HG03103 (cell line): ENCODE results near the gene SPECC1.

Experiments
- ATAC-seq: cut with Tn5 transposase; IDR thresholded peaks from one replicate; pipeline ENCODE4 v1.9.1; 2021; ENCODE audit warnings: low read depth; ENCODE audit not compliant: unreplicated experiment

SPECC1 gene

DNA sequence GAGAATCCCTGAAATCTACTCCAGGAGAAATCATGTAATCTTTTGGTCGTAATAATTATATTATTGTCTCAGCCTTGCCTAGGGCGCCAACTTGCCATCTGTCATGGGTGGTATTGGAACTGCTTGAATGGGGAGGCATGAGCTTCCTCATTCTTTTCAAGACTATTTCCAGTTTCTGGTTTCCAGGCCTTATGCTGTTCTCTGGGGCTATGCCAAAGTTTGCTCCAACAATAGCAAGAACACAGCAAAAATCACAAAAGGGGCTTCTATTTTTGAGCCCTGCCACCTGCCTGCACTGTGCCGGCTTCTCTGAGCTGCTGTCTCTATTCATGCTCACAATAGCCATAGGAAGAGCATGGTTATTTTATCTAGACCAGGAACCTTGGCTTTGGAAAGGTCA lies 111.7 kb downstream of the SPECC1 start:
- ATAC-seq = no peak

DNA sequence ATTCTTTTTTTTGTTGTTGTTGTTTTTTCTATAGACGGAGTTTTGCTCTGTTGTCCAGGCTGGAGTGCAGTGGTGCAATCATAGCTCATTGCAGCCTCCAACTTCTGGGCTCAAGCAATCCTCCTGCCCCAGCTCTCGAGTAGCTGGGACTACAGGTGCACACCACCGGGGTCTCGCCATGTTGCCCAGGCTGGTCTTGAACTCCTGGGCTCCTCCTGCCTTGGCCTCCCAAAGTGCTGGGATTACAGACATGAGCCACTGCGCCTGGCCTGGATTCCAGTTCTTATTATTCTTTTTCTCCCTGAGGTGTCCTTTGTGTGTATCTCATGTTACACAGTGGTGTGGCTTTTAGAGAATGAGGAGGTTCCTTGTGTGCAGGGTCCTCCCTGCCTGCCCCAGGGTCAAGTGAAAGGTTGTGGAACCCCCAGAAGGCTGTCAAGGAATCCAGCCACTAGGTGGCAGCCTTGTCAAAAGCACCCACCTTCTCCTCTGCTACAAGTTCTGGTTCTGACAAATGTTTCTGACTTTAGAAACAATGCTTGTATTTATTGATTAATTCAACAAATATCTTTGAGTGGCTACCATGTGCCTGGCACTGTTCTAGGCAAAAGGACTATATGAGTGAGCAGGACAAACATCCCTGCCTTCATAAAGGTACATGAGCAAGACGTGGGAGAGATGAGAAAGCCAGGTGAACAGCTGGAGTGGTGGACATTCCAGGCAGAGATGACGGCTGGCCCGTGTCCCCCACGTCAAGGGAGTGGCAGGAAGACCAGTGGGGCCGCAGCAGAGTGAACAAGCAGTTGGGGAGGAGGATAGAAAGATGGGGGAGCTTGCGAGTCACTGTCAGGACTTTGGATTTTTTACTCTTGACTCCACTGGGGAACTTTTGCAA lies 112.4 kb downstream of the SPECC1 start:
- no peak for ATAC-seq

- no peak for ATAC-seq
Observed at GRCh38 chr17:20122254-20122879, 113.2 kb downstream of the SPECC1 start.

DNA sequence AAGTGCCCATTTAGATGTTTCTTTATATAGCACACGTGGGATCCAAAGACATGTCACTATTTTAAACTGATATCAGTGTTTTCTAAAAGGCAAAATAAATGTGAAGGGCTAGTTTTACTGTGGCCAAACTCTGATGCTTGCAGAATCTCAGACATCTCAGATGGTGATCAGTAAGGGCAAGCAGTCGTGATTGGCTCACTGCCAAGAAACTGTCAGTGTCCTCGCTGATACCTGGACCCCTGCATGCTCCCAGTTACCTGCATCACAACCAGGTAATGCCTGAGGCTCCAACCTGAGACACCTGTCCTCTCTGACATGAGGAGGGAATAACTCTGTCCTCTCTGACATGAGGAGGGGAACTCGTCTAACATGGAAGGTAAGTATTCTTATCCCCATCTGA lies 114.0 kb downstream of the SPECC1 start:
- ATAC-seq = no peak

DNA sequence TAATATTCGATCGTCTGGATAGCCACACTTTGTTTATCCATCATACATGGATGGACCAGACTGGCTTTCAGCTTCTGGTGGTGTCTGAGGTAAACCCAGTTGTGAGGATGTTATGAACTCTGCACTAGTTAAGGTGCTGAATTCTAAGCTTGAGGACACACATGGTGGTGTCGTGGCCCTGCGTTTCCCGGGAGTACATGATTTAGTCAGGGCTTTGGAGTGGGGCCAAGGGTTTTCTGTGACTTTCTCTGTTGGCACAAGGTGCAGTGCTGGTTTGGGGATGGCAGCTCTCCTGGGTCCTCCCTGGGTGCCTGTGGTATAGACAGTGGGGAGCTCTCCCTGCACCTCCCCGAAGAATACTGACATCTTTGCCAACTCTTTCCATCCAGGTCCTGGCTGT lies 116.6 kb downstream of the SPECC1 start:
- ATAC-seq = no peak

- ATAC-seq = no peak
Observed at GRCh38 chr17:20127360-20128035, 118.3 kb downstream of the SPECC1 start.

- ATAC-seq = no peak
Observed at GRCh38 chr17:20128036-20128667, 119.0 kb downstream of the SPECC1 start.

DNA sequence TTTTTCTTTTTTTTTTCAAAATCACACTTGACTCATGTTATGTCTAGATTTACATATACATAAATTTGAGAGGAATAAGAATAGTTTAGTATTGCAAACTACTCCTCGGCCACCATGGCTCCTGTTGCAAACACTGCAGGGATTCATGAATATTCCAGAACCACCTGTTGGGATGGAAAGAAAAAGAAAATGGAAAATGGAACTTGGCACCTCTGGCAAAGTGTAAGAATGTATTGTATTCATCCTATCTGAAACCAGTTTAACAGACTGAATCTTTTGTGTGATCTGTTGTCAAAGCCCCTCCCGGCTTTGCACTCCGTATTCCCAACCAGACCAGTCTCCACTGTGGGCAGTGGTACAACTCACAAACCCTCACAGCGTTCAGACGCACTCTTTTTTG lies 124.4 kb downstream of the SPECC1 start:
- ATAC-seq = no peak

DNA sequence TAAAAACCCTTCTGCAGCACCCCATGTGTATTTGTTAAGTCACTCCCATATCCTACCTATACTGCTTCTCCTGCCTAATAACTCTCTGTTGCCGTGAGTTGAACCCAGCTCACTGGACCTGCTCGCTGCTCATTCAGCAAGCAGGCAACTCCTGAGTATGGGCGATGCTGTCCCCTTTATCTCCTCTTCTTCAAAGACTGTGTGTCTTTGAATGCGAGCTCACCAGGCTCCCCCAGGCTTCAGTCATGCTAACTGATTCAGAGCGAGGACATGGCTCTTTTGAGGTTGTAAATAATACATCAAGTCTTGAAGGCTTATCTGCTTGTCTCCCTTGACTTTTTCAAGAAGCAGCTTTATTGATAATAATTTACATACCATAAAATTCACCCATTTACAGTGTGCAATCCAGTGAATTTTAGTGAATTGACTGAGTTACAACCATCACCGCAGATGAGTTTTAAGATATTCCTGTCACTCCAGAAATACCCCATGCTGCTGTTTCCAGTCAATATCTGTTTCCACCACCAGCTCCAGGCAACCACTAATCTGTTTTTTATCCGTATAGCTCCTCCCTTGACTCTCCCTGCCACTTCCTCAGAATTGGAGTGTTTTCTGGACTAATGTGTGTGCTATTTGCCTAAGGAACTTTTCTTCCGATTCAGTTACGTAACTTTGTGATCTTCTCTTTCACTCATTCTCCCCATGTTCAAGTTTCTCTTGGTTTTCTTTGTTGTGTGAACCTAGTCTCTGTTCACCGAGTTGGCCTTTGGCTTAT lies 132.2 kb downstream of the SPECC1 start:
- ATAC-seq = no peak

- ATAC-seq = no peak
Observed at GRCh38 chr17:20142268-20142667, 133.1 kb downstream of the SPECC1 start.

GRCh38 chr17:20143740-20144139 lies 134.6 kb downstream of the SPECC1 start:
- ATAC-seq = no peak

DNA sequence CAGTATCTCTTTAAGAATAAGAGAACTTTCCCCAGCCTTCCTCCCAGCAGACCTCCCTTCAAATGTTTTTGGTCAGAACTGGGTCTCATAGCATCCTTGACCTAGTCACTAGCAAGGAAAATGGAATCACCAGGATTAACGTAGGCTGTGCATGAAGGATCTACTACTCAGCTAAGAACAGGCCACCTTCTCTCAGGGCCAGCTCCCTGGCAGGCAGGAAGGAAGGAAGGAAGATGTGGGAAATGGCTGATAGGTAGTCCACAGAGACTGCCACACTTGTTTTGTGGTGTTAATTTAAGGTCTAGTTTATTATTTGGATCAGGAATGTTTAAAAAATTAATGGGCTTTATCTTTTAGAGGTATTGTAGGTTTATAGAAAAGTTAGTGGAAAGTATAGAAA lies 136.4 kb downstream of the SPECC1 start:
- ATAC-seq = no peak

DNA sequence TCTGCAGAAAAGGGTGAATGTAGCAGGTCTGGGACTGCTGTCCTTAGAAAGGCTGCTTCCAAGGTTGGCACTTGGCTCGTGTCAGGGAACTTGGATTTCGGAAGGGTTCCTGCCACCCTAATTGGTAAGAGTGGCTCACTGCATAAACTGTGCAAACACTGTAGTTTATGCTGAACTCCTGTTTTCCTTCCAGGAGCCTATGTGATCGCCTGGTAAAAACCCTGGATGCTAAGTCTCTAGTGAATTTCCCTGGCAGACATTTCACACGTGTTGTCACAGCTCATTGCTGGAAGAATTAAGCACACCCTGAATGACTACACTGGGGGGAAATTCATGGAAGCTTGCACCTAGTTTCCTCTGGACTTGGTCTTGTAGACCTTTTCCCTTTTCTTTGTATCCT lies 140.1 kb downstream of the SPECC1 start:
- no peak for ATAC-seq

- ATAC-seq = no peak
Observed at GRCh38 chr17:20151174-20151573, 142.0 kb downstream of the SPECC1 start.

DNA sequence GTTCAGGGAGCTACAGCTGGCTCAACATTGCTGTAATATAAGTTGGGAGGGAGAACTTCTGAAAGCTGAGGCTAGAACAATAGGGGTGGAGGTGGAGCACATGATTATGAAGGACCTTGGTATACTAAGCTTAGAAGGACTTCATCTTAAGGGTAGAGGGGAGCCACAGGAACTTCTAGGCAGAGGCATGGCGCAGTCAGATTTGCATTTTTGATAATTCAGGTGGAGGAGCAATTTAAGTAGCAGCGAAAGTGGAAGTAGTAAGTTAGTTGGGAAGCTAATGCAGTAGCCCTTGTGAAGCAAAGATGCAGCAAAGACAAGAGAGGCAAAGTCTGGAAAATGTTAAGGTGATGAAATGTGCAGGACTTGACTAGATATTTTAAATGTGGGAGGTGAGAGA lies 144.1 kb downstream of the SPECC1 start:
- no peak for ATAC-seq

DNA sequence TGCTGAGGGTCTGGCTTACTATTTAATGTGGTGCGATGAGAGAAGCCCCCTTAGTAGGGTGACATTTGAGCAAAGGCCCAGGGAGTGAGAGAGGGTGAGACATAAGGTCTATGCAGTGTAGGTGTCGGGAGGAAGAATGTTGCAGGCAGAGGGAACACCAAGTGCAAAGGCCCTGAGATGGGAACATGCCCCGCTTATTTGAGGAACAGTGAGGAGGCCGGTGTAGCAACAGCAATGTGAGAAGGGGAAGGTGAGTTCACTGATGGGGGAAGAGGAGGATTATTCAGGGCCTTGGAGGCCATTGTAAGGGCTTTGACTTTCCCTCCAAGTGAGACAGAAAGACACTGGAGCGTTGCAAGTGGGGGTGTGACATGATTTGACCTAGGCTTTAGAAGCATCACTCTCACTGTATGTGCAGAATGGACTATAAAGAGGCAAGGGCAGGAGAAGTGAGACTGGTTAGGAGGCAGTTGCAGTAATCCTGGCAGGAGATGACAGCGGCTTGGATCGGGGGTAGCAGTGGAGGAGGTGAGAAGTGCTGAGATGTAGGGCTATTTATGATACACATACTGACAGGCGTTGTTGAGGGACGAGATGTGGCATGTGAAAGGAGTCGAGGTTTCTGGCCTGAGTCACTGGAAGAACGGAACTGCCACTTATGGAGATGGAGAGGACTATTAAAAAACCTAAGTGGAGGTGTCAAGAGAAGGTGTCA lies 145.3 kb downstream of the SPECC1 start:
- ATAC-seq = no peak

DNA sequence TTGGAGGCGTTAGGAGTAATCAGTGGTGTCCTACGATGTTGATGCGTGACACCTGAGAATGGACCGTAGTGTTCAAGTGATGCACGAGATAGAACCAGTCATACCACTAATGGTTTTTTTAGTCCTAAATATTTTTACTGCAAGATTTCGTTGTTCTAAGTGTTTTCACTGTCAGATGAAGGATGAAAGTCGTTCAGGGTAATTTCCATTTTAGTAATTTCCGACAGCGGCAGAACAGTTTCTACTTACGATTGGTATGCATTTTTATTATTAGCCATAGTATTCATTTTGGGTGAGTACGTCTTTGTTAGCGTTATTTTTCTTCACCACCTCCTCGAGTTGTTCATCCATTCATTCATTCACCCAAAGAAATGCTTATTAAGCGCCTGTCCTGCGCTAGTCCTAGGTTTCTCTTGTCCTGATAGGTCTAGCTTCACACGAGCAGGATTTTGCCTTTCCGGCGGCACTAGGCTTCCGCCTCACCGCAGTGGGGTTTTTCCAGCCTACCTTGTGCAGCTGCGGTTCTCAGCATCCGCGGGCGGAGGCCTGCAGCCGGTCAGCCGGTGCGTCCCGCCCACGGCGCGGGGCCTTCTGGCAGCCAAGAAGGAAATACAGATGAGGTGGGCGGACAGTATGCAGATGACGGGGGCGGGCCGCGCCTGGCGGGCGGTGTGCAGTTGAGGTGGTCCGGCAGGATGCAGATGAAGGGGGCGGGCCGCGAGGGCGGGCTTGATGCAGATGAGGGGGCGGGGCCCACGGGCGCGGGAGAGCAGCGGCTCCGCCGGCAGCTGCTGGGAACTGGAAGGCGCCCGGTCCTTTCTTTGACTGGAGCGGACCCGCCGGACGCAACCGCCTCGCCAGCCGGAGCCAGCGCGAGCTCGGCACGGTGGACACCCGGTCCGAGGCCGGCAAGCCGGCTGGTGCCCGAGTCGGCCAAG lies 146.4 kb downstream of the SPECC1 start:
- peak; percentile 90 for ATAC-seq

DNA sequence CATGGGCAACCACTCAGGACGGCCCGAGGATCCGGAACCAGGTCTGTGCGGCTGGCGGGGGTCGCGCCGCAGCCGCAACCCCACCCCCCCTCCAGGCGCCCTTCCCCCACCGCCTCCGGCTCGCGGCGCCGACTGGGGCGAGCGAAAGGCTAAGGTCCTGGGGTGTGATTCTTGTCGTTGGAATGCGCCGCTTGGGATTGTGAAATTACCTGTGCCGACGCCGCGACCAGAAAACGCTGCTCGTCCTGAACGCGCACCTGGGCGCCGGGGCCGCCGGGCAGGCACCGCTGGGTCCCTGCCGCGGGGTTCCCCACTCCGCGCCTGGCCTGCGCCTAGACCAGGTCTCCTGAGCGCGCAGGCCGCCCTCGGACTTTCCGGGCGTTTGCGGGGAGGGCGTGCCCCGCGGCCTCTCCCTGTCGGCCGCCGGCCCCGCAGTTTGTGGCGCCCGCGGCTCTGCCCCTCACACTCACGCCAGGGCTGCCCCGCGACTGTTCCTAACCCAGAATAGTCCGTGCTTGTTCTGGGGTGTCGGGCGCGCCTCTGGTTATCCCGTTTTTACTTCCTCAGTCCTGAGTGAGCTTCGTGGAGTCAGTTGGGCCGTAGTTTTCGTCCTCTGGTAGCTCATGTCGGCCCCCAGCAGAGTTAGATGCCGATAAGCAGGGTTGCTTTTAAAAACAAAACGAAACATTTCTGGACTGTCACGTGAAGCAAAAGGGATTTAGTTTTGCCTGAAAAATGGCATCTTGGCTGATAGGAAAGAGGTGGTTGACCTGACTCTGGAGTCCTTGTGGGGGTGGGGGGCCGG lies 147.2 kb downstream of the SPECC1 start:
- peak; percentile 10 for ATAC-seq
